ENCODE data around the gene KLHL10. TPM values are rescaled to one million over a fixed set of nuclear protein-coding genes. Genes with fewer than 3 reads are reported as not detected.

KLHL10 gene
- not detected in 2 replicates for total RNA-seq (2014; rRNA removed; shearing (Covaris generic))
- total RNA-seq (2022): not detected in 2 replicates
- Bru-seq, nascent RNA: not detected
- BruChase-seq, experiment 1, labeled RNA remaining after a 6-hour chase: not detected
- not detected for BruChase-seq, experiment 2, labeled RNA remaining after a 2-hour chase
- long read RNA-seq: 0 reads

GRCh38 chr17:41837761-41838538, at the start of gene KLHL10:
Gene KLHL10 (plus strand): TSS chr17:41837825. CDS start chr17:41837933, 108 bp downstream.
- Histone ChIP-seq H3K9me2 (ENCODE audit: insufficient read depth, low read length) (no peaks in the 10 kb centered on the region), H3K4me1 (ENCODE audit: insufficient read depth, low read length, poor library complexity, severe bottlenecking) (no peaks in the 10 kb centered on the region), H3K4me3 (ENCODE audit: low read depth, low read length, poor library complexity, severe bottlenecking) (no peak within 1 kb of the TSS), H3K9me3 (ENCODE audit: low read length) (no peaks in the 10 kb centered on the region), H3K79me2 (ENCODE audit: insufficient read depth, low read depth, low read length) (no peaks in the 10 kb centered on the region), H2AFZ (ENCODE audit: low read length) (no peak within 1 kb of the TSS), H3K4me2 (ENCODE audit: low read length) (no peak within 1 kb of the TSS; the same call in 1 of the 2 replicates), H3K36me3 (ENCODE audit: insufficient read depth, low read length) (no peaks in the 10 kb centered on the region), H3K27ac (ENCODE audit: low read depth, low read length, poor library complexity, severe bottlenecking) (no peak within 1 kb of the TSS), H4K20me1 (ENCODE audit: insufficient read depth, low read length) (no peaks in the 10 kb centered on the region)
- CTCF ChIA-PET (ENCODE audit: unreplicated experiment): no interaction called here
- BruUV-seq (replicated peaks): no TSS peak
- POLR2A ChIA-PET: interaction anchor here (0.6 to 0.7 kb wide), 3 partner anchors 16 to 296 kb away, joined by 3 to 5 read pairs (median 4); partner anchors contain the start of gene KLHL11
- intact Hi-C loops (cut with micrococcal nuclease; ENCODE audit: unreplicated experiment): no loop called here
- TF ChIP-seq EZH2phosphoT487 (IDR thresholded peaks at IDR 0.05; ENCODE audit: borderline replicate concordance, low read depth, low read length) (no peak), CTCF (conservative IDR thresholded peaks at IDR 0.05; ENCODE audit: low read length) (no peak)
- no peak for DNase-seq (ENCODE audit: low spot score)

GRCh38 chr17:41792845-41793783, 44.5 kb upstream of the KLHL10 start:
- no peaks in the 10 kb centered on the region for H3K9me2 ChIP-seq (ENCODE audit: insufficient read depth, low read length)
- no peaks in the 10 kb centered on the region for H3K79me2 ChIP-seq (ENCODE audit: insufficient read depth, low read depth, low read length)
- H3K4me2 ChIP-seq (ENCODE audit: low read length): no peak overlapping the region
- H2AFZ ChIP-seq (ENCODE audit: low read length): no peak overlapping the region
- TF ChIP-seq CTCF (conservative IDR thresholded peaks at IDR 0.05; ENCODE audit: low read length): no peak
- H3K36me3 ChIP-seq (ENCODE audit: insufficient read depth, low read length): no peaks in the 10 kb centered on the region
- ChIA-PET CTCF (ENCODE audit: unreplicated experiment) (no interaction called here), POLR2A (no interaction called here)
- H3K9me3 ChIP-seq (ENCODE audit: low read length): no peaks in the 10 kb centered on the region
- H3K4me1 ChIP-seq (ENCODE audit: insufficient read depth, low read length, poor library complexity, severe bottlenecking): no peaks in the 10 kb centered on the region
- no peaks in the 10 kb centered on the region for H4K20me1 ChIP-seq (ENCODE audit: insufficient read depth, low read length)
- intact Hi-C loops (cut with micrococcal nuclease; ENCODE audit: unreplicated experiment): no loop called here
- H3K4me3 ChIP-seq (ENCODE audit: low read depth, low read length, poor library complexity, severe bottlenecking): no peak overlapping the region
- DNase-seq (ENCODE audit: low spot score): no peak
- no TSS peak for BruUV-seq (replicated peaks)
- H3K27ac ChIP-seq (ENCODE audit: low read depth, low read length, poor library complexity, severe bottlenecking): no peak overlapping the region
